Measurements from ENCODE around the gene ATP6V1C2. TPM values are rescaled to one million over a fixed set of nuclear protein-coding genes. Genes with fewer than 3 reads are reported as not detected.

ATP6V1C2 gene
- total RNA-seq, 4 donors from 2014 or later = 130 to 418 (median 211) TPM

GRCh38 chr2:10785260-10785659 lies 63.8 kb downstream of the ATP6V1C2 start:
- 96% methylated on average over 5 of the region's 5 CpGs for WGBS, 2 donors
- intact Hi-C loops (cut with DNase I; ENCODE audit: low total_unique reads) = no loop called here
- no peak overlapping the region for H3K4me3 ChIP-seq (ENCODE audit: low read depth, poor library complexity, severe bottlenecking)
- TF ChIP-seq POLR2A (IDR thresholded peaks at IDR 0.05) = no peak
- TF ChIP-seq CTCF (IDR thresholded peaks at IDR 0.05) = no peak
- DNase-seq (ENCODE audit: low spot score in 2 of 2) = no peak

GRCh38 chr2:10786240-10786982 lies 65.0 kb downstream of the ATP6V1C2 start:
- intact Hi-C loops (cut with DNase I; ENCODE audit: low total_unique reads) = no loop called here
- DNase-seq (ENCODE audit: low spot score in 2 of 2) = no peak
- no peak for TF ChIP-seq CTCF (IDR thresholded peaks at IDR 0.05)
- no peak for TF ChIP-seq POLR2A (IDR thresholded peaks at IDR 0.05)
- 88 to 97% methylated on average over 12 of the region's 12 CpGs for WGBS, 2 donors
- H3K4me3 ChIP-seq (ENCODE audit: low read depth, poor library complexity, severe bottlenecking) = no peak overlapping the region

DNA sequence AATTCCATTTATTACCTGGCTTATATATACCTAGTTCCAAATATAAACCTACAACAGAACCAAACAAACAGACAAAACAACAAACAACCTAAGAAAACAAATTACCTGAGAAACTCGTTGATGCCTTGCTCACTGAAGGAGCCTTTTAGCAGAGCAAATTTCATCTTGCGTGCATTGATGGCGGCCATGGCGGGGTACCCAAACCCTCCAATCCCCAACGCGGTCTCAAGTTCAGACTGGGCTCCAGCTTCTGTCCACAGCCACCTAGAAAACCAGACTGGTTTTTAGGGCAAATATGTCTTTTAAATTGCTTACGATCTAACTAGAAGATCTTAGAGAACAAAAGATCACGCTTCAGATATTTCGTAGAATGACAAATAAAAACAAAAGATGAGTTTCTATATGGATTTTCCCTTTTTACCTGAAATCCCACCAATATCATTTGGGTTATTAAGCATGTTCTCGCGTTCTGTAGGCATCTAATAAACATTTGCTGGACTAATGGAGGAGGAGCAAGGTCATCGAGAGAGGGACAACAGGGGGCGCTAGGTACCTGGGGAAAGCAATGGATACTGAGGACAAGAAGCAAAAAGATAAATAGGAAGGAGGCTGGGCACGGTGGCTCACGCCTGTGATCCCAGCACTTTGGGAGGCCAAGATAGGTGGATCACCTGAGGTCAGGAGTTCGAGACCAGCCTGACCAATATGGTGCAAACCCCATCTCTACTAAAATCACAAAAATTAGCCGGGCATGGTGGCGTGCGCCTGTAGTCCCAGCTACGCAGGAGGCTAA lies 65.9 kb downstream of the ATP6V1C2 start:
- intact Hi-C loops (cut with DNase I; ENCODE audit: low total_unique reads) = no loop called here
- TF ChIP-seq CTCF (IDR thresholded peaks at IDR 0.05) (no peak), POLR2A (IDR thresholded peaks at IDR 0.05) (no peak)
- no peak overlapping the region for H3K4me3 ChIP-seq (ENCODE audit: low read depth, poor library complexity, severe bottlenecking)
- DNase-seq (ENCODE audit: low spot score in 2 of 2) = no peak
- 90 to 92% methylated on average over 20 of the region's 20 CpGs for WGBS, 2 donors

GRCh38 chr2:10788855-10789254 lies 67.4 kb downstream of the ATP6V1C2 start:
- 82 to 91% methylated on average over 8 of the region's 8 CpGs for WGBS, 2 donors
- TF ChIP-seq CTCF (IDR thresholded peaks at IDR 0.05) (no peak), POLR2A (IDR thresholded peaks at IDR 0.05) (no peak)
- peak in 1 of 2 donors; percentile 49 for DNase-seq (ENCODE audit: low spot score in 2 of 2)
- intact Hi-C loops (cut with DNase I; ENCODE audit: low total_unique reads) = no loop called here
- H3K4me3 ChIP-seq (ENCODE audit: low read depth, poor library complexity, severe bottlenecking) = no peak overlapping the region

- no peak overlapping the region for H3K4me3 ChIP-seq (ENCODE audit: low read depth, poor library complexity, severe bottlenecking)
- WGBS, 2 donors = 82 to 87% methylated on average over 6 of the region's 6 CpGs
- TF ChIP-seq POLR2A (IDR thresholded peaks at IDR 0.05) = no peak
- no peak for TF ChIP-seq CTCF (IDR thresholded peaks at IDR 0.05)
- intact Hi-C loops (cut with DNase I; ENCODE audit: low total_unique reads) = no loop called here
- no peak for DNase-seq (ENCODE audit: low spot score in 2 of 2)
These were observed 69.0 kb downstream of the ATP6V1C2 start for GRCh38 chr2:10790228-10790973.

All from lower leg skin (tissue), 4 donors.